GM18870 (cell line): ENCODE data around the gene OR11H7.
"Not testable (repeated sequence)": the region's sequence is repeated elsewhere in the genome, so short reads cannot be mapped to it uniquely, and the experiment has no call there.

Experiments
- ATAC-seq: cut with Tn5 transposase; IDR thresholded peaks from one replicate; pipeline ENCODE4 v1.9.1; 2021; ENCODE audit warnings: moderate library complexity; ENCODE audit not compliant: unreplicated experiment

Gene OR11H7

GRCh38 chr14:20228681-20229080 lies at the start of gene OR11H7:
Gene OR11H7 (plus strand): TSS chr14:20228981.
- ATAC-seq, result no peak

GRCh38 chr14:20179218-20179617 lies 49.6 kb upstream of the OR11H7 start:
- no peak for ATAC-seq

- ATAC-seq, result no peak
Observed at GRCh38 chr14:20179880-20180279, 48.9 kb upstream of the OR11H7 start.

GRCh38 chr14:20180486-20180885 lies 48.3 kb upstream of the OR11H7 start:
- no peak for ATAC-seq

- no peak for ATAC-seq
Observed at GRCh38 chr14:20184181-20184580, 44.6 kb upstream of the OR11H7 start.

- ATAC-seq, result no peak
Observed at GRCh38 chr14:20190596-20190995, 38.2 kb upstream of the OR11H7 start, which contains the start of gene OR11G2. Gene OR11G2 (plus strand): TSS chr14:20190896. CDS start chr14:20197438, 6,542 bp downstream.

- no peak for ATAC-seq
Observed at GRCh38 chr14:20191396-20191795, 37.4 kb upstream of the OR11H7 start.

- no peak for ATAC-seq
Observed at GRCh38 chr14:20194101-20194500, 34.7 kb upstream of the OR11H7 start.

- not testable (repeated sequence) for ATAC-seq
Observed at GRCh38 chr14:20195170-20195569, 33.6 kb upstream of the OR11H7 start.

GRCh38 chr14:20195911-20196310 lies 32.9 kb upstream of the OR11H7 start:
- ATAC-seq, result no peak

- ATAC-seq, result no peak
Observed at GRCh38 chr14:20197459-20197858, 31.3 kb upstream of the OR11H7 start.

GRCh38 chr14:20198991-20199390 lies 29.8 kb upstream of the OR11H7 start:
- ATAC-seq, result no peak

GRCh38 chr14:20204721-20205120 lies 24.1 kb upstream of the OR11H7 start:
- no peak for ATAC-seq

GRCh38 chr14:20209595-20209994 lies 19.2 kb upstream of the OR11H7 start:
- no peak for ATAC-seq

GRCh38 chr14:20212406-20212805 lies 16.4 kb upstream of the OR11H7 start:
- not testable (repeated sequence) for ATAC-seq

GRCh38 chr14:20215196-20215595 lies 13.6 kb upstream of the OR11H7 start:
- no peak for ATAC-seq

- ATAC-seq, result no peak
Observed at GRCh38 chr14:20219033-20219432, 9.7 kb upstream of the OR11H7 start.

GRCh38 chr14:20223410-20223809 lies 5.4 kb upstream of the OR11H7 start, which contains the start of gene OR11H6:
Gene OR11H6 (plus strand): TSS chr14:20223710. CDS start chr14:20223710, 0 bp downstream.
- no peak for ATAC-seq

GRCh38 chr14:20235415-20235814 lies 6.6 kb downstream of the OR11H7 start:
- not testable (repeated sequence) for ATAC-seq

- no peak for ATAC-seq
Observed at GRCh38 chr14:20247646-20248246, 19.0 kb downstream of the OR11H7 start.

GRCh38 chr14:20262642-20263128 lies 33.9 kb downstream of the OR11H7 start:
- ATAC-seq, result no peak

GRCh38 chr14:20264361-20264760 lies 35.6 kb downstream of the OR11H7 start:
- ATAC-seq, result not testable (repeated sequence)

GRCh38 chr14:20274062-20274461 lies 45.3 kb downstream of the OR11H7 start:
- no peak for ATAC-seq
